GM12875 (cell line): Measurements from ENCODE around the gene ARHGEF18.
A peak's percentile ranks its signal among the peaks of the same experiment; 100 is the strongest.

Source experiments
- H3K4me3 ChIP-seq: one replicate; pipeline ENCODE4 v1.5.1; 2011; ENCODE audit warnings: low read depth, low read length, control low read depth
- TF ChIP-seq, protein P1 (sequence below): IDR thresholded peaks from 2 replicates; pipeline ENCODE4 v1.5.1; 2011; ENCODE audit warnings: low read depth, mild to moderate bottlenecking, control low read depth, inconsistent platforms, low read length, moderate library complexity, borderline replicate concordance; ENCODE audit not compliant: insufficient read depth

Gene ARHGEF18

DNA sequence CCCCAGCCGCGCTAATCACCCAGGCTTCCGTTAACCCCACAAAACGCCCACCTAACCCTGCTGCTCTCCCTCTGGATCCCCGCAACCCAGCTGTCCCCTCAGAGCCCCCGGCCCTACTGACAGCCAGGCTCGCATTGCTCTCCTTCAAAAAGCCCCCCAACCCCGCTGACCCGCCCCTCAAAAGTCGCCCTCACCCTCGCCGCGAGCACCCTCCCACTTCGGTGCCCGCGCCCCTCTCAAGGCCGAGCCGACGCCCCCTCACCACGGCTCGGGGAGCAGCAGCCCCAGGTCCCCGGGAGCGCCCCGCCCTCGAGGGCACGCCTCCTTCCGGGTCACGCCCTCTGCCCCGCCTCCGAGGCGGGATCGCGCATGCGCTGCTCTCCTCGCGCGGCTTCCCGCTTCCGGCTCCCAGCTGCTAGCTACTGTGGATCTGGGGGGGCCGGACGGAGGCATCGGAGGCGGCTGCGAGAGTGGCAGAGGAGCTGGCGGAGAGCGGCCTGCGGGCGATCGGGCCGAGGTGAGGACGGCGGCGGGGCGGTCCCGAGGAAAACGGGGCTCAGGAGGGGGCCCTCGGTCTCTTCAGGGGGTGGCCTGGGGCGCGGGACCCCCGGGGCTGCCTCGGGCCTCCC, 46.1 kb downstream of the ARHGEF18 start:
- TF ChIP-seq, protein P1, sequence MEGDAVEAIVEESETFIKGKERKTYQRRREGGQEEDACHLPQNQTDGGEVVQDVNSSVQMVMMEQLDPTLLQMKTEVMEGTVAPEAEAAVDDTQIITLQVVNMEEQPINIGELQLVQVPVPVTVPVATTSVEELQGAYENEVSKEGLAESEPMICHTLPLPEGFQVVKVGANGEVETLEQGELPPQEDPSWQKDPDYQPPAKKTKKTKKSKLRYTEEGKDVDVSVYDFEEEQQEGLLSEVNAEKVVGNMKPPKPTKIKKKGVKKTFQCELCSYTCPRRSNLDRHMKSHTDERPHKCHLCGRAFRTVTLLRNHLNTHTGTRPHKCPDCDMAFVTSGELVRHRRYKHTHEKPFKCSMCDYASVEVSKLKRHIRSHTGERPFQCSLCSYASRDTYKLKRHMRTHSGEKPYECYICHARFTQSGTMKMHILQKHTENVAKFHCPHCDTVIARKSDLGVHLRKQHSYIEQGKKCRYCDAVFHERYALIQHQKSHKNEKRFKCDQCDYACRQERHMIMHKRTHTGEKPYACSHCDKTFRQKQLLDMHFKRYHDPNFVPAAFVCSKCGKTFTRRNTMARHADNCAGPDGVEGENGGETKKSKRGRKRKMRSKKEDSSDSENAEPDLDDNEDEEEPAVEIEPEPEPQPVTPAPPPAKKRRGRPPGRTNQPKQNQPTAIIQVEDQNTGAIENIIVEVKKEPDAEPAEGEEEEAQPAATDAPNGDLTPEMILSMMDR, result no peak
- peak overlapping the region; percentile 87 for H3K4me3 ChIP-seq

DNA sequence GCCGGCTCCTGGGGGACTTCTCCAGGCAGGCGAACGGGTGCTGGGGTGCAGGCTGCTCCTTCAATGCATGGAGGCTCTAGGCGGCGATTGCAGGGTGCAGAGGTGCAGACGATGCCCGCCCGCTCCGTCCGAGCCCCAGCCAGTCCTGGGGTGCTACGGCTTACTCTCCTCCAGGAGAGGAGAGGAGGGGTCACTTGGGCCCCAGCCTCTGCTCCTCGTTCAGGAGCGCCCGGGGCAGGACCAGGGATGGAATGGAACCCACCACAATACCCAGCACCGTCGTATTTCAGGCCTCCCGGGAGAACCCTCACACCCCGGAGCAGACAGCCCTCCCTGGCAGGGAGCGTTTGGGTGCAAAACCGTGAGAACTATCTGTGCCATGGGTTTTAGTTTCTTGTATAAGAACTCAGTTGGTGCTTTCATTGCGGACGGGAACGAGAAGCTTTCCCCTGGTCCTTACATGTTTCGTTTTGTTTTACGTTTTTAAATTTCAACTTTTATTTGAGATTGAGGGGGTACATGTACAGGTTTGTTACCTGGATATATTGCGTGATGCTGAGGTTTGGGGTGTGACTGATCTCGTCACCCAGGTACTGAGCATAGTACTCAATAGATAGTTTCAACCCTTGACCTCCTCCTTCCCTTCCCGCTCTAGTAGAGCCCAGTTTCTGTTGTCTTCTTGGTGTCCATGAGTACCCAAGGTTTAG, 46.8 kb downstream of the ARHGEF18 start:
- TF ChIP-seq, protein P1, result no peak
- H3K4me3 ChIP-seq, result peak overlapping the region; percentile 87

- H3K4me3 ChIP-seq, result no peak overlapping the region
- TF ChIP-seq, protein P1, result no peak
These were observed 49.0 kb downstream of the ARHGEF18 start for GRCh38 chr19:7397687-7398086.
